Upper lobe of right lung (tissue), 1 donor: Measurements from ENCODE around the gene AFAP1L2. TPM values are rescaled to one million over a fixed set of nuclear protein-coding genes. Genes with fewer than 3 reads are reported as not detected.
"Not testable (repeated sequence)": the region's sequence is repeated elsewhere in the genome, so short reads cannot be mapped to it uniquely, and the experiment has no call there.

ENCODE experiments used
- ATAC-seq: fragments of 200-7000 bp; cut with Tn5 transposase; one replicate; pipeline ENCODE4 v1.9.1; 2020; ENCODE audit warnings: mild to moderate bottlenecking, moderate library complexity
- DNase-seq: peaks from one replicate; pipeline ENCODE4 v3.0.0-alpha.2; 2020
- H3K27ac ChIP-seq: fragments of 200-600 bp; one replicate; pipeline ENCODE4 v1.8.0; 2022
- H3K27me3 ChIP-seq: fragments of 200-600 bp; one replicate; pipeline ENCODE4 v1.8.0; 2022; ENCODE audit warnings: mild to moderate bottlenecking
- H3K36me3 ChIP-seq: fragments of 200-600 bp; one replicate; pipeline ENCODE4 v1.8.0; 2022
- H3K4me1 ChIP-seq: fragments of 200-600 bp; one replicate; pipeline ENCODE4 v1.8.0; 2022
- H3K4me3 ChIP-seq: fragments of 200-600 bp; one replicate; pipeline ENCODE4 v1.8.0; 2022; ENCODE audit warnings: mild to moderate bottlenecking
- H3K9me3 ChIP-seq: fragments of 200-600 bp; one replicate; pipeline ENCODE4 v1.8.0; 2022
- intact Hi-C: fragments of 100-400 bp; cut with DNase I; formaldehyde crosslinking; loops from one replicate; pipeline ENCODE4 v1.11.0; 2022
- total RNA-seq: library from RNA; stranded (reverse); fragmentation: NEBNext Ultra II Directional; extraction: Animal tissue kit (Norgen Biotek cat#: 25700); gene quantifications from one replicate; pipeline ENCODE4 v1.2.1, GENCODE V29; 2021
- TF ChIP-seq, protein P1 (sequence below): fragments of 200-600 bp; IDR thresholded peaks from one replicate; pipeline ENCODE4 v1.8.0; 2022; ENCODE audit warnings: antibody characterized with exemption
- donor health status: DM: no; HTN: yes; CAD: no; lungs with severe emphysema.

AFAP1L2 gene
- total RNA-seq, 1 donor from 2014 or later = 10.1 TPM

- TF ChIP-seq, protein P1, sequence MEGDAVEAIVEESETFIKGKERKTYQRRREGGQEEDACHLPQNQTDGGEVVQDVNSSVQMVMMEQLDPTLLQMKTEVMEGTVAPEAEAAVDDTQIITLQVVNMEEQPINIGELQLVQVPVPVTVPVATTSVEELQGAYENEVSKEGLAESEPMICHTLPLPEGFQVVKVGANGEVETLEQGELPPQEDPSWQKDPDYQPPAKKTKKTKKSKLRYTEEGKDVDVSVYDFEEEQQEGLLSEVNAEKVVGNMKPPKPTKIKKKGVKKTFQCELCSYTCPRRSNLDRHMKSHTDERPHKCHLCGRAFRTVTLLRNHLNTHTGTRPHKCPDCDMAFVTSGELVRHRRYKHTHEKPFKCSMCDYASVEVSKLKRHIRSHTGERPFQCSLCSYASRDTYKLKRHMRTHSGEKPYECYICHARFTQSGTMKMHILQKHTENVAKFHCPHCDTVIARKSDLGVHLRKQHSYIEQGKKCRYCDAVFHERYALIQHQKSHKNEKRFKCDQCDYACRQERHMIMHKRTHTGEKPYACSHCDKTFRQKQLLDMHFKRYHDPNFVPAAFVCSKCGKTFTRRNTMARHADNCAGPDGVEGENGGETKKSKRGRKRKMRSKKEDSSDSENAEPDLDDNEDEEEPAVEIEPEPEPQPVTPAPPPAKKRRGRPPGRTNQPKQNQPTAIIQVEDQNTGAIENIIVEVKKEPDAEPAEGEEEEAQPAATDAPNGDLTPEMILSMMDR = no peak
- Histone ChIP-seq H3K27me3 (no peaks in the 10 kb centered on the region), H3K36me3 (no peaks in the 10 kb centered on the region), H3K4me3 (no peak overlapping the region), H3K9me3 (no peaks in the 10 kb centered on the region), H3K27ac (no peak overlapping the region), H3K4me1 (no peaks in the 10 kb centered on the region)
- DNase-seq (no peak), ATAC-seq (no peak)
- intact Hi-C loops = no loop called here
Observed at GRCh38 chr10:114336823-114337509, 67.3 kb downstream of the AFAP1L2 start.

DNA sequence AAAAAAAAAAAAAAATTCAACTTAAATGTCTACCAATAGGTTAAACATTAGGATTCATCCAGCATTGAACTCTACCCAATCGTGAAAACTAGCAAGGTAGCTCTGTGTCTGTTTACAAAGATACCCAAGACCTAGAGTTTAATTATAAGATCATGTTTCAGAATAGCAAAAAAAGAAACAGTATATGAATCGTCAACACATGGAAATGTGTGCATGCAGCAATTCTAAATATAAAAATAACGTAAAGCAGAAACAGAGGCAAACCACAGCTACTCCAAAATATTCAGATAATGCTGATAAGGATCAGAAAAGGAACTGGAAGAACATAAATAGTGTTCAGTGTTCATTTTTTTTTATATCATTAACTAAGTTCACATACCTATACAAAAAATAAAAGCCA lies 68.7 kb downstream of the AFAP1L2 start:
- no peaks in the 10 kb centered on the region for H3K4me1 ChIP-seq
- ATAC-seq (no peak), DNase-seq (no peak)
- H3K4me3 ChIP-seq = no peak overlapping the region
- H3K9me3 ChIP-seq = no peaks in the 10 kb centered on the region
- no peak overlapping the region for H3K27ac ChIP-seq
- TF ChIP-seq, protein P1 = no peak
- intact Hi-C loops = no loop called here
- H3K36me3 ChIP-seq = no peaks in the 10 kb centered on the region
- no peaks in the 10 kb centered on the region for H3K27me3 ChIP-seq

DNA sequence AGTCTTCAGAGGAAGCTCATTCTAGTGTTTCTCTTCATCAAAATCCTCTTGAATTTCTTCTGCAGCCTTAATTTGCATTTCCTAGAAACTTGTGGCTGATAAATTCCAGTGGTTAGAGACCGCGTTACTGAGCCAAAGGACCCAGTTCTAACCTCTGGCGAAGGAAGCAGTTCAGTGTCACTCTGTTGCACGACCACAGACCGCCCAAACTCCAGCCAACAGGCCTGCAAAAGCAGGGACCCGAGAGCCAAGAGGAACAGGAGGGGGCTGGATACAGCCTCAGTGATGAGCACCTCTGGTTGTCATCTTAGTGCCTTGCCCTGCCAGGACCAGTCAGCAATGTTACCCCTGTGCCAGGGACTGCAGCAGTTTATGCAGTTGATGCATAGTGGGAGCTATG lies 70.0 kb downstream of the AFAP1L2 start:
- intact Hi-C loops = no loop called here
- no peak overlapping the region for H3K27ac ChIP-seq
- TF ChIP-seq, protein P1 = no peak
- DNase-seq (no peak), ATAC-seq (no peak)
- H3K27me3 ChIP-seq = no peaks in the 10 kb centered on the region
- no peaks in the 10 kb centered on the region for H3K4me1 ChIP-seq
- no peaks in the 10 kb centered on the region for H3K9me3 ChIP-seq
- no peaks in the 10 kb centered on the region for H3K36me3 ChIP-seq
- no peak overlapping the region for H3K4me3 ChIP-seq

DNA sequence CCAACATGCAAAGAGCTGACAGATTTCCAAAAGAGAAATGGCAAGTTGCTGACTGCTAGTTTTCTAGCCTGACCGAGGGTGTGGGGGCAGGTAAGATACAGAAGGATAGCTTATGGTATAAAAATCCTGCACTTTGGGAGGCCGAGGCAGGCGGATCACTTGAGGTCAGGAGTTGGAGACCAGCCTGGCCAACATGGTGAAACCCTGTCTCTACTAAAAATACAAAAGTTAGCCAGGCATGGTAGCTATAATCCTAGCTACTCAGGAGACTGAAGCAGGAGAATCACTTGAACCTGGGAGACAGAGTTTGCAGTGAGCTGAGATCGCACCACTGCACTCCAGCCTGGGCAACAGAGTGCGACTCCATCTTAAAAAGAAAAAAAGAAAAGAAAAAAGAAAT lies 70.9 kb downstream of the AFAP1L2 start:
- DNase-seq, H3K27ac ChIP-seq, intact Hi-C loops: not testable (repeated sequence)

GRCh38 chr10:114332301-114333192 lies 71.8 kb downstream of the AFAP1L2 start:
- TF ChIP-seq, protein P1 = no peak
- Histone ChIP-seq H3K4me1 (no peaks in the 10 kb centered on the region), H3K9me3 (no peaks in the 10 kb centered on the region), H3K27me3 (no peaks in the 10 kb centered on the region), H3K4me3 (no peak overlapping the region), H3K27ac (no peak overlapping the region), H3K36me3 (no peaks in the 10 kb centered on the region)
- ATAC-seq (no peak), DNase-seq (no peak)
- intact Hi-C loops = no loop called here

More for the DNA sequence above, 70.9 kb downstream of the AFAP1L2 start:
- not testable (repeated sequence) for H3K4me1 ChIP-seq, ATAC-seq, H3K27me3 ChIP-seq, H3K9me3 ChIP-seq, H3K4me3 ChIP-seq, H3K36me3 ChIP-seq

- intact Hi-C loops = no loop called here
- DNase-seq (no peak), ATAC-seq (no peak)
- Histone ChIP-seq H3K27ac (no peak overlapping the region), H3K27me3 (no peaks in the 10 kb centered on the region), H3K36me3 (no peaks in the 10 kb centered on the region), H3K4me3 (no peak overlapping the region), H3K9me3 (no peaks in the 10 kb centered on the region), H3K4me1 (no peaks in the 10 kb centered on the region)
- TF ChIP-seq, protein P1 = no peak
Observed at GRCh38 chr10:114329634-114330365, 74.5 kb downstream of the AFAP1L2 start.
